HepG2 (cell line): ENCODE measurements around the gene ABT1. TPM values are rescaled to one million over a fixed set of nuclear protein-coding genes. Genes with fewer than 3 reads are reported as not detected.

ENCODE experiments used
- ATAC-seq: fragments of 200-7000 bp; cut with Tn5 transposase; 3 replicates; pipeline ENCODE4 v1.9.1; 2020; ENCODE audit warnings: mild to moderate bottlenecking, moderate library complexity
- BruUV-seq: library from RNA; stranded (reverse); fragments of 400-500 nt; replicated peaks from 2 replicates; lab custom pipeline; 2021; lab: Mats Ljungman, UMichigan
- CTCF ChIA-PET: fragments of 300-600 bp; formaldehyde crosslinking; extraction: SDS; loops from one replicate; lab custom pipeline; 2021; ENCODE audit warnings: low total read pairs, inconsistent platforms, low intra/inter-chr PET ratio; lab: Yijun Ruan, JAX
- POLR2A ChIA-PET: fragments of 350-600 bp; sonication (Branson Sonifier 250); formaldehyde crosslinking; loops from one replicate; lab custom pipeline; 2020; ENCODE audit warnings: antibody characterized with exemption, inconsistent platforms; lab: Yijun Ruan, JAX
- DNase-seq: peaks from one replicate; pipeline ENCODE4 v3.0.0-alpha.2; 2015; ENCODE audit warnings: low spot score
- FAIRE-seq: peaks from 3 replicates; lab custom pipeline; 2011; peaks lifted over from hg19 to GRCh38; lab: Jason Lieb, UNC
- H2AFZ ChIP-seq: one replicate; pipeline ENCODE4 v1.6.1; 2011; ENCODE audit warnings: low read length, inconsistent platforms
- H3K27ac ChIP-seq: fragments of 300-600 bp; 3 replicates; pipeline ENCODE4 v1.8.0; 2011; ENCODE audit warnings: mixed run types, mild to moderate bottlenecking, mixed read lengths, low read length, inconsistent platforms; ENCODE audit not compliant: insufficient read depth; ENCODE audit errors: extremely low read length
- H3K27me3 ChIP-seq, 2 experiments: fragments of 200-600 bp in 1 of 2; 2 replicates in 1 of 2; 3 replicates in 1 of 2; pipeline versions ENCODE4 v1.6.0 to v1.8.0; 2011; ENCODE audit warnings: low read length in 2 of 2, mild to moderate bottlenecking in 2 of 2, moderate library complexity in 2 of 2, inconsistent platforms in 1 of 2; ENCODE audit not compliant: insufficient read depth in 2 of 2, control insufficient read depth in 1 of 2
- H3K36me3 ChIP-seq, 2 experiments: fragments of 200-600 bp in 1 of 2; replicated peaks in 1 of 2; 2 replicates in 1 of 2; 3 replicates in 1 of 2; pipeline versions ENCODE4 v1.5.1 to v1.8.0; 2011; ENCODE audit warnings: low read length in 2 of 2, inconsistent platforms in 1 of 2; ENCODE audit not compliant: insufficient read depth in 2 of 2, control insufficient read depth in 1 of 2
- H3K4me1 ChIP-seq: 2 replicates; pipeline ENCODE4 v1.5.1; 2012; ENCODE audit warnings: low read length, inconsistent platforms; ENCODE audit not compliant: insufficient read depth
- H3K4me2 ChIP-seq: 2 replicates; pipeline ENCODE4 v1.6.0; 2011; ENCODE audit warnings: low read depth, low read length, inconsistent platforms
- H3K4me3 ChIP-seq, 3 experiments: fragments of 200-600 bp in 1 of 3; sonication (generic), shearing (Covaris generic) in 1 of 3; replicated peaks in 1 of 3; 2 replicates each; pipeline ENCODE4 v1.5.1; 2011 to 2016; ENCODE audit warnings: low read length in 3 of 3, inconsistent platforms in 2 of 3, low read depth in 2 of 3, mild to moderate bottlenecking in 2 of 3, control low read depth in 1 of 3, mixed read lengths in 1 of 3; ENCODE audit not compliant: insufficient read depth in 1 of 3
- H3K79me2 ChIP-seq: one replicate; pipeline ENCODE4 v1.6.1; 2011; ENCODE audit warnings: low read length, inconsistent platforms; ENCODE audit not compliant: insufficient read depth
- H3K9ac ChIP-seq: 2 replicates; pipeline ENCODE4 v1.6.0; 2011; ENCODE audit warnings: mild to moderate bottlenecking, low read depth, low read length, inconsistent platforms; ENCODE audit not compliant: insufficient read depth
- H3K9me3 ChIP-seq: 2 replicates; pipeline ENCODE4 v1.5.1; 2012; ENCODE audit warnings: mild to moderate bottlenecking, low read length
- H4K20me1 ChIP-seq: 2 replicates; pipeline ENCODE4 v1.6.0; 2011; ENCODE audit warnings: inconsistent platforms, mild to moderate bottlenecking, low read length, moderate library complexity; ENCODE audit not compliant: insufficient read depth
- BCL3 ChIP-seq: sonication (generic); formaldehyde crosslinking; IDR thresholded peaks from 2 replicates; pipeline ENCODE4 v1.5.1; 2020; ENCODE audit warnings: mild to moderate bottlenecking, missing genetic modification reagents, moderate library complexity
- CBX1 ChIP-seq: IDR thresholded peaks from one replicate; pipeline ENCODE4 v1.6.1; 2016; ENCODE audit warnings: antibody characterized with exemption, low read depth
- IRX3 ChIP-seq: sonication (generic); formaldehyde crosslinking; IDR thresholded peaks from 2 replicates; pipeline ENCODE4 v1.8.1; 2023; ENCODE audit warnings: mild to moderate bottlenecking, low read depth, missing genetic modification reagents, borderline replicate concordance
- KLF9 ChIP-seq: IDR thresholded peaks from 2 replicates; pipeline ENCODE4 v1.6.1; 2016; ENCODE audit warnings: low read depth
- NPAS2 ChIP-seq: sonication (generic); formaldehyde crosslinking; IDR thresholded peaks from 2 replicates; pipeline ENCODE4 v1.8.0; 2022; ENCODE audit warnings: mild to moderate bottlenecking, missing genetic modification reagents, borderline replicate concordance
- PLSCR1 ChIP-seq: sonication (generic); formaldehyde crosslinking; IDR thresholded peaks from 2 replicates; pipeline ENCODE4 v1.5.0; 2020; ENCODE audit warnings: missing genetic modification reagents, mild to moderate bottlenecking, borderline replicate concordance
- RARA ChIP-seq: IDR thresholded peaks from 2 replicates; pipeline ENCODE4 v1.6.1; 2016; ENCODE audit warnings: missing genetic modification reagents, missing compliant biosample characterization
- ZFP62 ChIP-seq: sonication (generic); formaldehyde crosslinking; IDR thresholded peaks from 2 replicates; pipeline ENCODE4 v1.4.0; 2020; ENCODE audit warnings: missing genetic modification reagents
- ZHX2 ChIP-seq, 2 experiments: sonication (generic) in 1 of 2; formaldehyde crosslinking in 1 of 2; IDR thresholded peaks; 2 replicates each; pipeline versions ENCODE4 v1.6.1 to v1.9.0; 2014 to 2022; ENCODE audit warnings: antibody characterized with exemption in 1 of 2, borderline replicate concordance in 1 of 2, inconsistent platforms in 1 of 2, low read depth in 1 of 2, missing genetic modification reagents in 1 of 2
- ZKSCAN8 ChIP-seq: IDR thresholded peaks from 2 replicates; pipeline ENCODE4 v1.6.1; 2016; ENCODE audit warnings: borderline replicate concordance, missing genetic modification reagents, missing compliant biosample characterization
- WGBS: methylation state at CpG from one replicate; pipeline ENCODE4 v1.1.6; 2017; ENCODE audit warnings: low lambda C conversion rate; 5-methylcytosine and 5-hydroxymethylcytosine counted together
- in situ Hi-C: cut with HindIII; loops from 2 replicates; pipeline ENCODE4 v1.10.0; 2017; ENCODE audit warnings: low pct_unique_long_range_greater_than_20kb; ENCODE audit not compliant: extremely low pct_ligation_motif_present
- intact Hi-C: fragments of 100-400 bp; cut with micrococcal nuclease; formaldehyde crosslinking; loops from one replicate; pipeline ENCODE4 v1.10.0; 2022; ENCODE audit not compliant: unreplicated experiment
- polyA plus RNA-seq, 8 experiments: library from polyadenylated mRNA; depleted of rRNA in 3 of 8; stranded (reverse) in 7 of 8; unstranded in 1 of 8; fragments of >200 nt; fragmentation: Illumina TruSeq in 4 of 8; extraction: Trizol in 4 of 8; gene quantifications; 2 replicates each; pipeline versions ENCODE4 v1.2.1 to v1.2.3, GENCODE V29; 2011 to 2016; ENCODE audit warnings: low read depth in 4 of 8, missing spikeins in 1 of 8, mixed read lengths in 1 of 8; ENCODE audit not compliant: insufficient read depth in 1 of 8
- total RNA-seq, 5 experiments: library from RNA; depleted of rRNA; stranded (reverse); fragments of >200 nt; fragmentation: Illumina TruSeq; extraction: Trizol; gene quantifications; 2 replicates each; pipeline ENCODE4 v1.2.3, GENCODE V29; 2016; ENCODE audit warnings: low read depth in 1 of 5
- TF ChIP-seq, protein P1 (sequence below): sonication (generic); formaldehyde crosslinking; IDR thresholded peaks from 2 replicates; pipeline ENCODE4 v1.9.0; 2021; ENCODE audit warnings: missing genetic modification reagents, borderline replicate concordance

The ABT1 gene
- total and polyA plus RNA-seq, 2 of the 13 experiments (the other 11 are each of a cell fraction or from before 2014, with no cell fraction given) = 38.4 TPM

DNA sequence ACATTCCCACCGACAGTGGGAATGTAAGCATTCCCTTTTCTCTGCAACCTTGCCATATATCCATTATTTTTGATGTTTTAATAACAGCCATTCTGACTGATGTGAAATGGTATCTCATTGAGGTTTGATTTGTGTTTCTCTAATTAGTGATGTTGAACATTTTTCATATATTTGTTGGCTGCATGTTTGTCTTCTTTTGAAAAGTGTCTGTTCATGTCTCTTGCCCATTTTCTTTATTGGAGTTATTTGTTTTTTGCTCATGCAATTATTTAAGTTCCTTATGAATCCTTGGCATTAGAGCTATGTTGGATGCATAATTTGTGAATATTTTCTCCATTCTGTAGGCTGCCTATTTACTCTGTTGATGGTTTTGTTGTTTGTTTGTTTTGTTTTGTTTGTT, 18.0 kb upstream of the ABT1 start:
- no peak overlapping the region for H3K9ac ChIP-seq
- CTCF ChIA-PET = no interaction called here
- H3K4me1 ChIP-seq = peaks cover 26% of the 10 kb centered on the region
- H3K27me3 ChIP-seq = 0 out of 5 replicates have a peak, but pooled peaks cover 0 to 1% of the 10 kb centered on the region in 2 experiments
- intact Hi-C loops = no loop called here
- no peaks in the 10 kb centered on the region for H4K20me1 ChIP-seq
- no TSS peak for BruUV-seq
- FAIRE-seq (no peak), ATAC-seq (no peak), DNase-seq (no peak)
- no peak overlapping the region for H3K27ac ChIP-seq
- no peak overlapping the region for H3K4me3 ChIP-seq
- H3K9me3 ChIP-seq = no peaks in the 10 kb centered on the region
- 68% methylated on average over 1 of the region's 1 CpG for WGBS
- POLR2A ChIA-PET = no interaction called here
- H2AFZ ChIP-seq = no peak overlapping the region
- in situ Hi-C loops = no loop called here
- no peak overlapping the region for H3K4me2 ChIP-seq
- no peaks in the 10 kb centered on the region for H3K79me2 ChIP-seq
- H3K36me3 ChIP-seq = no peaks in the 10 kb centered on the region
- TF ChIP-seq KLF9 (CRISPR knock-in tag) = no peak
- no peak for TF ChIP-seq NPAS2 (CRISPR knock-in tag)
- no peak for TF ChIP-seq CBX1
- TF ChIP-seq ZFP62 (CRISPR knock-in tag) = no peak
- TF ChIP-seq ZHX2 (IDR thresholded peaks at IDR 0.05; ENCODE audit: low read depth) = no peak
- no peak for TF ChIP-seq ZHX2 (CRISPR knock-in tag; IDR thresholded peaks at IDR 0.05; ENCODE audit: borderline replicate concordance)
- TF ChIP-seq PLSCR1 (CRISPR knock-in tag) = no peak
- no peak for TF ChIP-seq BCL3 (CRISPR knock-in tag)
- TF ChIP-seq, protein P1, sequence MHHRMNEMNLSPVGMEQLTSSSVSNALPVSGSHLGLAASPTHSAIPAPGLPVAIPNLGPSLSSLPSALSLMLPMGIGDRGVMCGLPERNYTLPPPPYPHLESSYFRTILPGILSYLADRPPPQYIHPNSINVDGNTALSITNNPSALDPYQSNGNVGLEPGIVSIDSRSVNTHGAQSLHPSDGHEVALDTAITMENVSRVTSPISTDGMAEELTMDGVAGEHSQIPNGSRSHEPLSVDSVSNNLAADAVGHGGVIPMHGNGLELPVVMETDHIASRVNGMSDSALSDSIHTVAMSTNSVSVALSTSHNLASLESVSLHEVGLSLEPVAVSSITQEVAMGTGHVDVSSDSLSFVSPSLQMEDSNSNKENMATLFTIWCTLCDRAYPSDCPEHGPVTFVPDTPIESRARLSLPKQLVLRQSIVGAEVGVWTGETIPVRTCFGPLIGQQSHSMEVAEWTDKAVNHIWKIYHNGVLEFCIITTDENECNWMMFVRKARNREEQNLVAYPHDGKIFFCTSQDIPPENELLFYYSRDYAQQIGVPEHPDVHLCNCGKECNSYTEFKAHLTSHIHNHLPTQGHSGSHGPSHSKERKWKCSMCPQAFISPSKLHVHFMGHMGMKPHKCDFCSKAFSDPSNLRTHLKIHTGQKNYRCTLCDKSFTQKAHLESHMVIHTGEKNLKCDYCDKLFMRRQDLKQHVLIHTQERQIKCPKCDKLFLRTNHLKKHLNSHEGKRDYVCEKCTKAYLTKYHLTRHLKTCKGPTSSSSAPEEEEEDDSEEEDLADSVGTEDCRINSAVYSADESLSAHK (CRISPR knock-in tag) = no peak
- no peak for TF ChIP-seq ZKSCAN8 (CRISPR knock-in tag)
- TF ChIP-seq RARA = no peak
- TF ChIP-seq IRX3 (CRISPR knock-in tag) = no peak
